ENCODE data around the gene IFNGR2.

IFNGR2 gene

DNA sequence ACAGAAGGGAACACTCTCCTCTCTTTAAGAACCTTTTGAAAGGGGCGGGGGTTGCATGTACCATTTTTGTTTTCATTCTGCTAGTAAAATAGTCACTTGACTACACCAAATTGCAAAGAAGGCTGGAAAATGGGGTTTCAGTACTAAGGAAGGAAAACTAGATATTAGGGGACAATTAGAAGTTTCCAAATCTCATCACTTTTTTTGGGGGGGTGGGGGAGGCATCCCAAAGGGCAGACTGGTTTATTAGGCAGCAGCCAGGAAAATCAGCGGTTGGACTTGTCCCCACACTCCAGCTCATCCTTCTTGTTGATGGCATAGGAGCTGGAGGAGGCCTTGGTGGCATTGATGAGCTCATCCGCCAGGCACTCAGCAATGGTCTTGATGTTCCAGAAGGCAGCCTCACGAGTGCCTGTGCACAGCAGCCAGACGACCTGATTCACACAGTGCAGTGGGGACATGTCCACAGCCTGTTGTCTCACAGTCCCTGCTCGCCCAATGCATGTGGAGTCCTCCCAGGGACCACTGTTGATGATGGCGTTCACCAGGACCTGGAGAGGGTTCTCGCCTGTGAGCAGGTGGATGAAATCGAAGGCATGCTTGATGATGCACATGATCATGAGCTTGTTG, 78.2 kb downstream of the IFNGR2 start (continued):
- TF ChIP-seq EGR2 (tag by site-specific recombination; IDR thresholded peaks at IDR 0.05; ENCODE audit: low read depth) (no peak), ZIC2 (tag by site-specific recombination; IDR thresholded peaks at IDR 0.05) (no peak), ZSCAN30 (tag by site-specific recombination; IDR thresholded peaks at IDR 0.05) (no peak), ZNF114 (tag by site-specific recombination; IDR thresholded peaks at IDR 0.05) (no peak), SCRT2 (tag by site-specific recombination; IDR thresholded peaks at IDR 0.05) (peak; percentile 66), ZFP69B (tag by site-specific recombination; IDR thresholded peaks at IDR 0.05) (no peak), ZFP3 (tag by site-specific recombination; IDR thresholded peaks at IDR 0.05; ENCODE audit: low read depth) (peak; percentile 36; the same call in 1 of the 2 replicates), PRDM2 (tag by site-specific recombination; IDR thresholded peaks at IDR 0.05; ENCODE audit: borderline replicate concordance) (no peak), HOXC10 (CRISPR knock-in tag; IDR thresholded peaks at IDR 0.05) (no peak), HOXD13 (CRISPR knock-in tag; IDR thresholded peaks at IDR 0.05; ENCODE audit: borderline replicate concordance) (no peak), ZNF391 (tag by site-specific recombination; IDR thresholded peaks at IDR 0.05; ENCODE audit: borderline replicate concordance, low read depth) (no peak), KLF10 (tag by site-specific recombination; IDR thresholded peaks at IDR 0.05) (no peak), ZNF629 (tag by site-specific recombination; IDR thresholded peaks at IDR 0.05) (0 out of 2 replicates have a peak, but pooled peaks have one; percentile 24), ZNF335 (tag by site-specific recombination; conservative IDR thresholded peaks at IDR 0.05) (peak; percentile 87), ZNF362 (tag by site-specific recombination; IDR thresholded peaks at IDR 0.05) (no peak), ZNF544 (tag by site-specific recombination; IDR thresholded peaks at IDR 0.05) (no peak), ZNF214 (tag by site-specific recombination; IDR thresholded peaks at IDR 0.05; ENCODE audit: borderline replicate concordance) (no peak), ZNF274 (IDR thresholded peaks at IDR 0.05; ENCODE audit: low read length) (no peak), ZNF274 (tag by site-specific recombination; IDR thresholded peaks at IDR 0.05; ENCODE audit: borderline replicate concordance) (no peak), ZNF664 (tag by site-specific recombination; IDR thresholded peaks at IDR 0.05) (no peak), ZNF558 (tag by site-specific recombination; IDR thresholded peaks at IDR 0.05) (no peak), INSM2 (tag by site-specific recombination; IDR thresholded peaks at IDR 0.05) (no peak), SP3 (tag by site-specific recombination; IDR thresholded peaks at IDR 0.05) (no peak), ZNF26 (tag by site-specific recombination; IDR thresholded peaks at IDR 0.05) (no peak), ZSCAN23 (tag by site-specific recombination; IDR thresholded peaks at IDR 0.05) (0 out of 2 replicates have a peak, but pooled peaks have one; percentile 24), ZNF302 (tag by site-specific recombination; IDR thresholded peaks at IDR 0.05; ENCODE audit: low read depth) (no peak), ZNF571 (tag by site-specific recombination; IDR thresholded peaks at IDR 0.05) (no peak), ZNF37A (tag by site-specific recombination; IDR thresholded peaks at IDR 0.05) (no peak)
- TF ChIP-seq, protein P1, sequence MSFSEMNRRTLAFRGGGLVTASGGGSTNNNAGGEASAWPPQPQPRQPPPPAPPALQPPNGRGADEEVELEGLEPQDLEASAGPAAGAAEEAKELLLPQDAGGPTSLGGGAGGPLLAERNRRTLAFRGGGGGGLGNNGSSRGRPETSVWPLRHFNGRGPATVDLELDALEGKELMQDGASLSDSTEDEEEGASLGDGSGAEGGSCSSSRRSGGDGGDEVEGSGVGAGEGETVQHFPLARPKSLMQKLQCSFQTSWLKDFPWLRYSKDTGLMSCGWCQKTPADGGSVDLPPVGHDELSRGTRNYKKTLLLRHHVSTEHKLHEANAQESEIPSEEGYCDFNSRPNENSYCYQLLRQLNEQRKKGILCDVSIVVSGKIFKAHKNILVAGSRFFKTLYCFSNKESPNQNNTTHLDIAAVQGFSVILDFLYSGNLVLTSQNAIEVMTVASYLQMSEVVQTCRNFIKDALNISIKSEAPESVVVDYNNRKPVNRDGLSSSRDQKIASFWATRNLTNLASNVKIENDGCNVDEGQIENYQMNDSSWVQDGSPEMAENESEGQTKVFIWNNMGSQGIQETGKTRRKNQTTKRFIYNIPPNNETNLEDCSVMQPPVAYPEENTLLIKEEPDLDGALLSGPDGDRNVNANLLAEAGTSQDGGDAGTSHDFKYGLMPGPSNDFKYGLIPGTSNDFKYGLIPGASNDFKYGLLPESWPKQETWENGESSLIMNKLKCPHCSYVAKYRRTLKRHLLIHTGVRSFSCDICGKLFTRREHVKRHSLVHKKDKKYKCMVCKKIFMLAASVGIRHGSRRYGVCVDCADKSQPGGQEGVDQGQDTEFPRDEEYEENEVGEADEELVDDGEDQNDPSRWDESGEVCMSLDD (tag by site-specific recombination; IDR thresholded peaks at IDR 0.05) = no peak; the same call in 1 of the 2 replicates
